CD14-positive monocyte (primary cell): ENCODE results near the gene RCOR1. TPM values are rescaled to one million over a fixed set of nuclear protein-coding genes. Genes with fewer than 3 reads are reported as not detected.

ENCODE experiments used
- DNase-seq, 3 donors: peaks; one replicate each; pipeline ENCODE4 v3.0.0-alpha.2; 2011 to 2022
- H2AFZ ChIP-seq: 2 replicates; pipeline ENCODE4 v1.6.0; 2012; ENCODE audit warnings: mild to moderate bottlenecking, low read depth, low read length, inconsistent platforms; ENCODE audit not compliant: insufficient read depth, poor library complexity, severe bottlenecking
- H3K27ac ChIP-seq, 2 donors: 1 replicate in 1 of 2; 2 replicates in 1 of 2; pipeline ENCODE4 v1.5.1; 2012 to 2013; ENCODE audit warnings: low read length in 2 of 2, control low read depth in 1 of 2, inconsistent platforms in 1 of 2, low read depth in 1 of 2, mild to moderate bottlenecking in 1 of 2
- H3K27me3 ChIP-seq, 2 donors: one replicate each; pipeline versions ENCODE4 v1.6.0 to v1.6.1; 2011 to 2013; ENCODE audit warnings: low read length in 2 of 2; ENCODE audit not compliant: control insufficient read depth in 2 of 2, insufficient read depth in 2 of 2
- H3K36me3 ChIP-seq, 2 donors: replicated peaks in 1 of 2; 1 replicate in 1 of 2; 2 replicates in 1 of 2; pipeline versions ENCODE4 v1.5.1 to v1.6.1; 2012 to 2013; ENCODE audit warnings: low read length in 2 of 2, control low read depth in 1 of 2, inconsistent platforms in 1 of 2, mild to moderate bottlenecking in 1 of 2; ENCODE audit not compliant: insufficient read depth in 2 of 2, control insufficient read depth in 1 of 2
- H3K4me1 ChIP-seq, 2 donors: 1 replicate in 1 of 2; 2 replicates in 1 of 2; pipeline versions ENCODE4 v1.5.1 to v1.6.1; 2012 to 2013; ENCODE audit warnings: low read length in 2 of 2, control low read depth in 1 of 2, inconsistent platforms in 1 of 2, mild to moderate bottlenecking in 1 of 2, moderate library complexity in 1 of 2; ENCODE audit not compliant: insufficient read depth in 2 of 2, control insufficient read depth in 1 of 2
- H3K4me2 ChIP-seq: replicated peaks from 2 replicates; pipeline ENCODE3; 2012; ENCODE audit warnings: low read length, moderate library complexity, mild to moderate bottlenecking; ENCODE audit not compliant: poor library complexity, severe bottlenecking; ENCODE audit errors: extremely low read depth
- H3K4me3 ChIP-seq, 3 experiments: fragments of 200-600 bp in 1 of 3; sonication (generic) in 1 of 3; replicated peaks in 1 of 3; 1 replicate in 2 of 3; 2 replicates in 1 of 3; pipeline ENCODE4 v1.5.1; 2011 to 2013; ENCODE audit warnings: low read length in 3 of 3, mild to moderate bottlenecking in 3 of 3, control low read depth in 2 of 3, low read depth in 2 of 3, inconsistent platforms in 1 of 3, moderate library complexity in 1 of 3
- H3K79me2 ChIP-seq: 2 replicates; pipeline ENCODE4 v1.6.0; 2012; ENCODE audit warnings: mild to moderate bottlenecking, control low read depth, inconsistent platforms, low read length, moderate library complexity; ENCODE audit not compliant: insufficient read depth
- H3K9ac ChIP-seq: 2 replicates; pipeline ENCODE4 v1.6.0; 2017; ENCODE audit warnings: low read length, mild to moderate bottlenecking; ENCODE audit not compliant: insufficient read depth, poor library complexity, severe bottlenecking
- H3K9me3 ChIP-seq, 2 donors: replicated peaks in 1 of 2; 1 replicate in 1 of 2; 2 replicates in 1 of 2; pipeline versions ENCODE4 v1.5.1 to v1.6.1; 2012 to 2013; ENCODE audit warnings: low read length in 2 of 2, control low read depth in 1 of 2; ENCODE audit not compliant: control insufficient read depth in 1 of 2, insufficient read depth in 1 of 2
- H4K20me1 ChIP-seq: 2 replicates; pipeline ENCODE4 v1.6.0; 2012; ENCODE audit warnings: mild to moderate bottlenecking, low read length, control low read depth, moderate library complexity; ENCODE audit not compliant: insufficient read depth
- H3K27ac Mint-ChIP-seq, 7 donors: one replicate each; pipeline ENCODE4 v1.8.0; 2020; ENCODE audit warnings: mild to moderate bottlenecking in 7 of 7, mixed read lengths in 7 of 7, moderate library complexity in 6 of 7, inconsistent platforms in 2 of 7
- H3K27me3 Mint-ChIP-seq, 3 donors: one replicate each; pipeline ENCODE4 v1.8.0; 2021 to 2022; ENCODE audit warnings: low read depth in 3 of 3, mild to moderate bottlenecking in 3 of 3, mixed read lengths in 3 of 3, moderate library complexity in 3 of 3, inconsistent platforms in 1 of 3
- H3K36me3 Mint-ChIP-seq, 2 donors: one replicate each; pipeline ENCODE4 v1.8.0; 2020; ENCODE audit warnings: mixed read lengths in 2 of 2, inconsistent platforms in 1 of 2, mild to moderate bottlenecking in 1 of 2
- H3K4me1 Mint-ChIP-seq: one replicate; pipeline ENCODE4 v1.8.0; 2020; ENCODE audit warnings: mild to moderate bottlenecking, mixed read lengths
- H3K4me3 Mint-ChIP-seq, 2 donors: one replicate each; pipeline ENCODE4 v1.8.0; 2020; ENCODE audit warnings: mild to moderate bottlenecking in 2 of 2, mixed read lengths in 2 of 2, moderate library complexity in 1 of 2
- H3K9me3 Mint-ChIP-seq, 7 donors: one replicate each; pipeline ENCODE4 v1.8.0; 2020 to 2022; ENCODE audit warnings: mixed read lengths in 7 of 7, mild to moderate bottlenecking in 6 of 7, moderate library complexity in 6 of 7, inconsistent platforms in 2 of 7
- WGBS: methylation state at CpG from one replicate; pipeline ENCODE4 v1.1.5; 2013; ENCODE audit warnings: missing lambda C conversion rate; ENCODE audit not compliant: insufficient coverage; 5-methylcytosine and 5-hydroxymethylcytosine counted together
- intact Hi-C, 2 donors: fragments of 100-400 bp; cut with micrococcal nuclease; formaldehyde crosslinking; loops; one replicate each; pipeline versions ENCODE4 v1.15.0 to v1.15.1; 2023
- polyA plus RNA-seq, 3 donors: library from polyadenylated mRNA; depleted of rRNA in 1 of 3; unstranded in 2 of 3; stranded (reverse) in 1 of 3; fragments of 300-500 nt in 2 of 3; fragments of >200 nt in 1 of 3; fragmentation: Illumina TruSeq in 2 of 3; gene quantifications; 1 replicate in 2 of 3; 2 replicates in 1 of 3; pipeline ENCODE4 v1.2.3, GENCODE V29; 2012 to 2021
- TF ChIP-seq, protein P1 (sequence below): fragments of 200-600 bp; IDR thresholded peaks from one replicate; pipeline ENCODE4 v1.8.0; 2022; ENCODE audit warnings: antibody characterized with exemption, mild to moderate bottlenecking

Gene RCOR1
- polyA plus RNA-seq, 3 donors: 2.1 to 36.6 (median 2.3) TPM

GRCh38 chr14:102591372-102591943 lies 991 bp upstream of the RCOR1 start:
- Histone ChIP-seq H3K27ac (peak overlapping the region; percentile 77 to 94), H3K9ac (peak overlapping the region; percentile 93), H4K20me1 (peaks cover 34% of the 10 kb centered on the region), H3K27me3 (no peaks in the 10 kb centered on the region), H3K9me3 (no peaks in the 10 kb centered on the region), H3K4me1 (peaks cover 16 to 26% of the 10 kb centered on the region in 2 donors), H3K36me3 (peaks cover 5 to 10% of the 10 kb centered on the region in 2 donors), H2AFZ (peak overlapping the region; percentile 94), H3K79me2 (peaks cover 40% of the 10 kb centered on the region), H3K4me2 (peak overlapping the region; percentile 78), H3K4me3 (peak overlapping the region; percentile 61 to 99 (median 86))
- Mint-ChIP-seq H3K4me1 (peaks cover 32% of the 10 kb centered on the region), H3K36me3 (peaks cover 2 to 12% of the 10 kb centered on the region in 2 donors), H3K27ac (peak overlapping the region; percentile 87 to 97 (median 91)), H3K9me3 (peaks cover 0 to 2% (median 0%) of the 10 kb centered on the region in 7 donors), H3K27me3 (peaks cover 1 to 9% (median 9%) of the 10 kb centered on the region in 3 donors), H3K4me3 (peak overlapping the region; percentile 73 to 78)
- TF ChIP-seq, protein P1, sequence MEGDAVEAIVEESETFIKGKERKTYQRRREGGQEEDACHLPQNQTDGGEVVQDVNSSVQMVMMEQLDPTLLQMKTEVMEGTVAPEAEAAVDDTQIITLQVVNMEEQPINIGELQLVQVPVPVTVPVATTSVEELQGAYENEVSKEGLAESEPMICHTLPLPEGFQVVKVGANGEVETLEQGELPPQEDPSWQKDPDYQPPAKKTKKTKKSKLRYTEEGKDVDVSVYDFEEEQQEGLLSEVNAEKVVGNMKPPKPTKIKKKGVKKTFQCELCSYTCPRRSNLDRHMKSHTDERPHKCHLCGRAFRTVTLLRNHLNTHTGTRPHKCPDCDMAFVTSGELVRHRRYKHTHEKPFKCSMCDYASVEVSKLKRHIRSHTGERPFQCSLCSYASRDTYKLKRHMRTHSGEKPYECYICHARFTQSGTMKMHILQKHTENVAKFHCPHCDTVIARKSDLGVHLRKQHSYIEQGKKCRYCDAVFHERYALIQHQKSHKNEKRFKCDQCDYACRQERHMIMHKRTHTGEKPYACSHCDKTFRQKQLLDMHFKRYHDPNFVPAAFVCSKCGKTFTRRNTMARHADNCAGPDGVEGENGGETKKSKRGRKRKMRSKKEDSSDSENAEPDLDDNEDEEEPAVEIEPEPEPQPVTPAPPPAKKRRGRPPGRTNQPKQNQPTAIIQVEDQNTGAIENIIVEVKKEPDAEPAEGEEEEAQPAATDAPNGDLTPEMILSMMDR: no peak
- intact Hi-C loops: loop anchor here (5.0 kb wide), 2 partner anchors 34 to 64 kb away; no protein-coding TSS in a partner anchor
- DNase-seq: peak in 2 of 3 donors; percentile 33 to 47
- 0% methylated on average over 15 of the region's 37 CpGs for WGBS

GRCh38 chr14:102592763-102593060 lies 263 bp downstream of the RCOR1 start:
- Histone ChIP-seq H3K36me3 (peaks cover 5 to 13% of the 10 kb centered on the region in 2 donors), H3K4me3 (peak overlapping the region; percentile 62 to 99 (median 97)), H3K4me2 (peak overlapping the region; percentile 91), H3K27me3 (no peaks in the 10 kb centered on the region), H3K79me2 (peaks cover 52% of the 10 kb centered on the region), H3K9me3 (no peaks in the 10 kb centered on the region), H2AFZ (no peak overlapping the region), H3K9ac (peak overlapping the region; percentile 93), H3K27ac (peak overlapping the region; percentile 89 to 90), H4K20me1 (peaks cover 46% of the 10 kb centered on the region), H3K4me1 (peaks cover 16 to 26% of the 10 kb centered on the region in 2 donors)
- TF ChIP-seq, protein P1: no peak
- H3K27me3 Mint-ChIP-seq: peaks cover 3 to 5% (median 5%) of the 10 kb centered on the region in 3 donors
- 0% methylated on average over 43 of the region's 49 CpGs for WGBS
- DNase-seq: no peak
- peaks cover 32% of the 10 kb centered on the region for H3K4me1 Mint-ChIP-seq
- peak overlapping the region in 2 of 7 donors; percentile 60 to 68 for H3K27ac Mint-ChIP-seq
- peaks cover 0 to 2% (median 0%) of the 10 kb centered on the region in 7 donors for H3K9me3 Mint-ChIP-seq
- H3K4me3 Mint-ChIP-seq: peak overlapping the region; percentile 64 to 99
- peaks cover 2 to 24% of the 10 kb centered on the region in 2 donors for H3K36me3 Mint-ChIP-seq
- intact Hi-C loops: loop anchor here (2.0 to 5.0 kb wide), 3 partner anchors 35 to 68 kb away; no protein-coding TSS in a partner anchor
